ENCODE measurements around the gene TRPT1.

The TRPT1 gene

DNA sequence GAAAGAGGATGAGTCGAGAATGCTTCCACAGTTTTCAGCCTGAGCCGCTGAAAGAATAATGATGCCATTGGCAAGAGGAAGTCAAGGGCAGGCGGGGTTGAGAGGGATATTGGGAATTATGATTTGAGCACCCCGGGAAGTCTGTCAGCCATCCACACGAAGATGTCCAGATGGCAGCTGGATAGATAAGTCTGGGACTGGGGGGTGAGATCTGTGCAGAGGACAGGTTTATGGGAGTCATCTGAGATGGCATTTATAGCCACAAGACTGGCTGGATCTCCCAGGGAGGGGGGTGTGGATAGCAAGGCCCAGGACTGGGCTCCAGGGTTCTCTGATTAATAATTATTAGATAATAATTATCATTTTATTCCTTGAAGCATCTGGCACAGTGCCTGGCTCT lies 45.1 kb downstream of the TRPT1 start:
- TF ChIP-seq, protein P1, sequence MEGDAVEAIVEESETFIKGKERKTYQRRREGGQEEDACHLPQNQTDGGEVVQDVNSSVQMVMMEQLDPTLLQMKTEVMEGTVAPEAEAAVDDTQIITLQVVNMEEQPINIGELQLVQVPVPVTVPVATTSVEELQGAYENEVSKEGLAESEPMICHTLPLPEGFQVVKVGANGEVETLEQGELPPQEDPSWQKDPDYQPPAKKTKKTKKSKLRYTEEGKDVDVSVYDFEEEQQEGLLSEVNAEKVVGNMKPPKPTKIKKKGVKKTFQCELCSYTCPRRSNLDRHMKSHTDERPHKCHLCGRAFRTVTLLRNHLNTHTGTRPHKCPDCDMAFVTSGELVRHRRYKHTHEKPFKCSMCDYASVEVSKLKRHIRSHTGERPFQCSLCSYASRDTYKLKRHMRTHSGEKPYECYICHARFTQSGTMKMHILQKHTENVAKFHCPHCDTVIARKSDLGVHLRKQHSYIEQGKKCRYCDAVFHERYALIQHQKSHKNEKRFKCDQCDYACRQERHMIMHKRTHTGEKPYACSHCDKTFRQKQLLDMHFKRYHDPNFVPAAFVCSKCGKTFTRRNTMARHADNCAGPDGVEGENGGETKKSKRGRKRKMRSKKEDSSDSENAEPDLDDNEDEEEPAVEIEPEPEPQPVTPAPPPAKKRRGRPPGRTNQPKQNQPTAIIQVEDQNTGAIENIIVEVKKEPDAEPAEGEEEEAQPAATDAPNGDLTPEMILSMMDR (IDR thresholded peaks at IDR 0.05; ENCODE audit: insufficient read depth, low read length, missing control alignments): no peak
- no peak overlapping the region for H3K4me3 ChIP-seq (ENCODE audit: low read depth, low read length)
- POLR2A ChIA-PET: interaction anchor here (0.6 to 1.0 kb wide), 3 partner anchors 44 to 65 kb away, joined by 3 to 4 read pairs (median 3); no protein-coding TSS in a partner anchor
- CTCF ChIA-PET: interaction anchor here (0.8 to 6.0 kb wide), 7 partner anchors 15 to 343 kb away, joined by 3 to 31 read pairs (median 9); partner anchors contain the start of genes MACROD1 and PLCB3
- no peak for DNase-seq (ENCODE audit: low read depth, low spot score)

GRCh38 chr11:64178951-64179639 lies 46.9 kb downstream of the TRPT1 start:
- H3K4me3 ChIP-seq (ENCODE audit: low read depth, low read length): no peak overlapping the region
- CTCF ChIA-PET: interaction anchor here (0.8 to 3.0 kb wide), 2 partner anchors 26 to 178 kb away, joined by 3 to 15 read pairs; no protein-coding TSS in a partner anchor
- TF ChIP-seq, protein P1 (IDR thresholded peaks at IDR 0.05; ENCODE audit: insufficient read depth, low read length, missing control alignments): no peak
- no peak for DNase-seq (ENCODE audit: low read depth, low spot score)
- POLR2A ChIA-PET: no interaction called here

DNA sequence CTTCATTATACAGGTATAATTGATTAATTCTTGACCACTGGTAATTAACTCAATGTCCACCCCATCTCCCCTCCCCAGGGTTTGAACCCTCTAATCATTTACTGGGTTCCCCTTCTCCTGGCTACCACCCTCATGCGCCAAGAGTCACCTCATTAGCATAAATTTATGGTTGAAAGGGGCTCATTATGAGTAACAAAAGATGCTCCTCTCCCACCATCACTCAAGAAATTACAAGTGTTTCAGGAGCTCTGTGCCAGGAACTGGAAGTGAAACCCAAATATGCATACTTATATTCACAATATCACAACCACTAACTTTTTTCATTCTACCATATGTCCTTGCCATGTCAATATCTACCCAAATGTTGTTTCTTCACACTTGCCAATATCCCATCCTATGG lies 47.8 kb downstream of the TRPT1 start:
- POLR2A ChIA-PET: no interaction called here
- TF ChIP-seq, protein P1 (IDR thresholded peaks at IDR 0.05; ENCODE audit: insufficient read depth, low read length, missing control alignments): no peak
- no peak for DNase-seq (ENCODE audit: low read depth, low spot score)
- no peak overlapping the region for H3K4me3 ChIP-seq (ENCODE audit: low read depth, low read length)
- CTCF ChIA-PET: no interaction called here

DNA sequence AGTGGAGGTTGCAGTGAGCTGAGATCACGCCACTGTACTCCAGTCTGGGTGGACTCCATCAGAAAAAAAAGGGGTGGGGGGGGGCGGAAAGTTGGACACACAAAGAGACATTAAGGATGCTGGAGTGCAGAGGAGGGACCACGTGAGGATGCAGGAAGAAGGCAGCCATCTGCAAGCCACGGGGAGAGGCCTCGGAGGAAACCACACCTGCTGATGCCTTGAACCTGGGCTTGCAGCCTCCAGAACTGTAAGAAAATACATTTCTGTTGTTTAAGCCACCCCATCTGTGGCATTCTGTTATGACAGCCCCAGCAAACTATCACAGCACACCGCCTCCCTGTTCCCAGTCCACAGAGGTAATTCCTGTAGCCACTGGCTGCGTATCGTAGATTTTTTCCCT lies 49.2 kb downstream of the TRPT1 start:
- TF ChIP-seq, protein P1 (IDR thresholded peaks at IDR 0.05; ENCODE audit: insufficient read depth, low read length, missing control alignments): no peak
- no peak overlapping the region for H3K4me3 ChIP-seq (ENCODE audit: low read depth, low read length)
- POLR2A ChIA-PET: no interaction called here
- CTCF ChIA-PET: interaction anchor here (1.1 kb wide), 1 partner anchor 8 kb away, joined by 3 read pairs; no protein-coding TSS in a partner anchor
- DNase-seq (ENCODE audit: low read depth, low spot score): no peak
